Brain pericyte (primary cell): Measurements from ENCODE around the gene EXOC3L4.

Experiments
- DNase-seq: peaks from one replicate; pipeline ENCODE4 v3.0.0-alpha.2; 2012; ENCODE audit warnings: low read depth, low spot score

The EXOC3L4 gene

GRCh38 chr14:103070971-103071542, 23.5 kb upstream of the EXOC3L4 start:
- DNase-seq = no peak

- DNase-seq = no peak
Measured at GRCh38 chr14:103071544-103072251, 22.8 kb upstream of the EXOC3L4 start.

- no peak for DNase-seq
Measured at GRCh38 chr14:103072595-103073366, 21.7 kb upstream of the EXOC3L4 start.

GRCh38 chr14:103073367-103073875, 21.1 kb upstream of the EXOC3L4 start:
- no peak for DNase-seq

- DNase-seq = no peak
Measured at GRCh38 chr14:103073876-103074728, 20.4 kb upstream of the EXOC3L4 start.

- no peak for DNase-seq
Measured at GRCh38 chr14:103074729-103075367, 19.7 kb upstream of the EXOC3L4 start.

GRCh38 chr14:103078420-103078749, 16.1 kb upstream of the EXOC3L4 start:
- DNase-seq = no peak

GRCh38 chr14:103078860-103079587, 15.5 kb upstream of the EXOC3L4 start:
- DNase-seq = no peak

- no peak for DNase-seq
Measured at GRCh38 chr14:103081951-103082350, 12.6 kb upstream of the EXOC3L4 start.

GRCh38 chr14:103084021-103084919, 10.3 kb upstream of the EXOC3L4 start, which contains the start of gene LBHD2:
Gene LBHD2, plus strand, starts transcription at chr14:103084210. Its CDS starts 1,803 bp downstream, at chr14:103086013.
- DNase-seq = no peak

- no peak for DNase-seq
Measured at GRCh38 chr14:103085106-103086091, 9.1 kb upstream of the EXOC3L4 start.

- no peak for DNase-seq
Measured at GRCh38 chr14:103086771-103087342, 7.7 kb upstream of the EXOC3L4 start.

GRCh38 chr14:103087343-103087835, 7.1 kb upstream of the EXOC3L4 start:
- no peak for DNase-seq

GRCh38 chr14:103088921-103089320, 5.6 kb upstream of the EXOC3L4 start:
- no peak for DNase-seq

- no peak for DNase-seq
Measured at GRCh38 chr14:103089386-103090335, 4.9 kb upstream of the EXOC3L4 start.

- DNase-seq = no peak
Measured at GRCh38 chr14:103090481-103091020, 4.0 kb upstream of the EXOC3L4 start.
